NCI-H1417 treated with DMSO at 0.1 percent for 48 hours (cell line): Measurements from ENCODE around the gene RIN2.
A peak's percentile ranks its signal among the peaks of the same experiment; 100 is the strongest.

Experiments used
- DNase-seq: peaks from one replicate; lab custom pipeline; 2025; lab: John Stamatoyannopoulos, UW

Gene RIN2

DNA sequence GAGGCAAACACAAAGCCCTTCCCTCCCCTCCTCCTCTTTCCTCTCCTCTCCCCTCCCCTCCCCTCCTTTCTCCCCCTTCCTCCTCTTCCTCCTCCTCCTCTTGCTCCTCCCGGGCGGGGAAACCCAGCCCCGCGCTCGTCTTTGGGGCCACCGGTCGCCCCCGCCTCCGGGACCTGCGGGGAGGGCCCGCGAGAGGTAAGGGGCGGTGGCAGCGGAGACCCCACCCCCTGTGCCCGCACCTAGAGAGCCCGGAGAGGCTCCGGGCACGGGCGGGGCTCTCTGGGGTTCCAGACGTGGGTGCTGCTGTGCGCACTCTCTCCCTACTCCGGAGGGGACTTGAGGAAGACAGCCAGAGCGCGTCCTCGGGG is at the start of gene RIN2:
RIN2 (plus strand) TSS at position 126 of the 368 bp plus-strand sequence. CDS start 131,344 bp downstream, outside the sequence.
- DNase-seq = no peak

- no peak for DNase-seq
These were observed 48.3 kb upstream of the RIN2 start for GRCh38 chr20:19709635-19710335.

- DNase-seq = no peak
These were observed 47.5 kb upstream of the RIN2 start for GRCh38 chr20:19710336-19711120.

- no peak for DNase-seq
These were observed 46.9 kb upstream of the RIN2 start for GRCh38 chr20:19711126-19711525.

GRCh38 chr20:19712721-19713260 is 45.3 kb upstream of the RIN2 start:
- peak; percentile 18 for DNase-seq

DNA sequence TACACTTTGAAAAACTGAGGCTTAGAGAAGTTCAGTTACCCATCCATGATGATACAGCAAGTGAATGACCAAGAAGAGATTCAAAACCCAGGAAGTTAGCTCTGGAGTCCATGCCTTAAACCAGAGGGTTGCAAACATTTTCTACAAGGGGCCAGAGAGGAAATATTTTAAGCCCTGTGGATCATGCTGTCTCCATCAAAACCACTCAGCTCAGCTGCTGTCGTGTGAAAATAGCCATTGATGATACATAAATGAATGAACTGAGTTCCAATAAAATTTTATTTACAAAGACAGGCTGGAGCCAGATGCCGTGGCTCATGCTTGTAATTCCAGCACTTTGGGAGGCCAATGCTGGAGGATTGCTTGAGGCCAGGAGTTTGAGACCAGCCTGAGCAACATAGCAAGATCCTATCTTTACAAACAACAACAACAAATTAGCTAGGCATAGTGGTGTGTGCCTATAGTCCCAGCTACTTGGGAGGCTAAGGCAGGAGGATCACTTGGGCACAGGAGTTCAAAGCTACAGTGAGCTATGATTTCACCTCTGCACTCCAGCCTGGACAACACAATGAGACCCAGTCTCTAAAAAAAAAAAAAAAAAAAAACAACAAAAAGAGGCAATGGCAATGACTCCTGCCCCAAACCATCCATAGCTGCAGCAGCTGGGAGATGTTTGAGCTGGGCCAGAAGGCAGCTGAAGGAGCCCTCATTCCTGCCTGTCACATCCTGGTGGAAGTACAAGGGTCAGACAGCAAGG is 44.1 kb upstream of the RIN2 start:
- DNase-seq = no peak

GRCh38 chr20:19714579-19714840 is 43.5 kb upstream of the RIN2 start:
- no peak for DNase-seq

DNA sequence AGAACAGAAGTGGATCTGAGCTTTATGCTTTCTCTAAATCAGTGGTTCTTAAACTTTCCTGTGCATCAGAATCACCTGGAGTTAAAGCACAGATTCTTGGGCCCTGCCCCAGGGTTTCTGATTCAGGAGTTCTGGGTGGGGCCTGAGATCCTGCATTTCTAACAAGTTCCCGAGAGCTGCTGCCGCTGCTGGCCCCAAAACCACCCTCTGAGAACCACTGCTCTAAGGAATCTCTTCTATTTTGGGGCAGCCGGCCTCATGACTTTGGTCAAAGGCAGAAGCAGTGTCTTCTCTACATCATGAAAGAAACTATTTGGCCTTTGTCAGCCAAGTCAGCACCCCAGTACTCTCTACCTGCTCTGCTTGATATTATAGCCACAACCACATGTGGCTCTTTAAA is 42.1 kb upstream of the RIN2 start:
- no peak for DNase-seq

- DNase-seq = no peak
These were observed 39.2 kb upstream of the RIN2 start for GRCh38 chr20:19718880-19719279.

GRCh38 chr20:19720991-19721390 is 37.1 kb upstream of the RIN2 start:
- no peak for DNase-seq

- DNase-seq = no peak
These were observed 35.0 kb upstream of the RIN2 start for GRCh38 chr20:19723051-19723450.

DNA sequence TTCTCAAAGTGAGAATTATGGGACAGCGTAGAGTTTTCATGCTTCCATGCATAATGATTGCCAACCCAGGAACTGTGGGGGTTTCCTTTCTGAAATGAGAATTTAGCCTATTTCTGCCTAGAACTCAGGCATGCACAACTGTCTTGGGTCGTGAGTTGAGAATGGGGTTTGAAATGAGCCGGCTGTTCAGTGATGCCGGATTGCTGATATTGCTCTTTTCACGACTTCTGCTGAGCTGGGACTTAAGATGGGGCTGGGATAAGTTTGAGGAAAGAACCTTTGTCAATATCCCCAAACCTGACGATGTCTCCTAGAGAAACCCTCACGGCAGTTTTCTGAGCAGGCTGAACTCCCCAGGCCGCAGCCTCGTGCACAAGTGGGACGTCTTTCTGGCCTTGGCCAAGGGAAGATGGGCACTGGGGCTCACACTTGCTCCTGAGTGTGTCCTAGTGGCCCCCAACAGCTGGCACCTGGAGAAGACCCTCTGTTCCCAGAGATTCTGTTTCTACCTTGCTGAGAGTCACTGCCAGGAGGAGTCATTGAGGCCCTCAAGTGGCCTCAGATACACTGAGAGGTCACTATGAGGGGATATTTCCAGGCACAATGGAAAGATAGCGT is 34.1 kb upstream of the RIN2 start:
- DNase-seq = no peak

- no peak for DNase-seq
These were observed 32.7 kb upstream of the RIN2 start for GRCh38 chr20:19725373-19725772.

DNA sequence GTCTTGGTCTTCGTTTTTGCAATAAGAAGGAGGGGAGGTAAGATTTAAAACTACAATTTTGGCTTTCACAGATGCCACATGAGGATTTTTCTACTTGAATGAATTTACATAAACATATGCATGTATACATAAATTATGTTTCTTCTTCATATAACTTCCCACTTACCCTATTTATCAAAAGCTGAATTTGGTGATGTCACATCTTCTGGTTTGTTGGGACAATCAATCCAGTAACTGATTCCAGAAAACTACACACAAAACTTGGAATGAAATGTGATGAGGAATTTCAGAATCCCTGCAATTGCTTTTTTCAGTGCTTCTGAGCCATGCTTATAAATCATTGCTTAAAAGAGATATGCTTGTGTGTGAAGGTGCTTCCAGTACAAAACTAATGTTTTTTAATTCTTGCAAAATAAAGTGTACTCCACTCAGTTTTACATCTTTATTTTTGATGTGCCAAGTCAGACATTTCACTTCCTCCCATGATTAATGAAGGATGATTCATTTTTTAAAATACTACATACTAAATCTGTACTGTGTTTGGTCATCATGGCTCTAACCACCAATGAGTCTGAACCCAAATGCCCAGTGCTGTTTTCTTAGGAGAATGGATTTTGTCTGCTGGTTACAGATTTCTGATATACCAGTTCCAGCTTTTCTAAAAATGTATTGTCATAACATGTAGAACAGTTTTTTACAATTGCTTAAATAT is 32.1 kb upstream of the RIN2 start:
- DNase-seq = no peak

- DNase-seq = no peak
These were observed 30.7 kb upstream of the RIN2 start for GRCh38 chr20:19727251-19727847.

DNA sequence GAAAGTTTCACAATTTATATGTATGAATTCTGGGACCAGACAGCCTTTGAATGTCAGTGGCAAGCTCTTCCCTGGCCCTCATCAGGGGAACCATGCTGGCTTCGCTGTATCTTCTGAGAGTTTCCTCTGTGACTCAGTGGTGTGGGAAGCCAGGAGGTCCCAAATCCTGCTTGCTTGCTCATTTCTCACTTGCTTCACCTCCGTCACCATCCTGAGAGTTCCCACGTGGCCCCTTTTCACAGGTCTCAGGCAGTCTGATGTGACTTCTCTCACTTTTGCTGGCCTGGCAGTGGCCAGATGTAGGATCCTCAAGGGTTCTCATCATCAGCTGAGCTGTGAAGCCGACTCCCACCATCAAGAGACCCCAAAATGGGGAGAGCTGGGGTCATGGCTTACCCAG is 28.4 kb upstream of the RIN2 start:
- DNase-seq = no peak

- no peak for DNase-seq
These were observed 27.4 kb upstream of the RIN2 start for GRCh38 chr20:19730706-19731105.

- DNase-seq = no peak
These were observed 23.2 kb upstream of the RIN2 start for GRCh38 chr20:19734811-19735210.

DNA sequence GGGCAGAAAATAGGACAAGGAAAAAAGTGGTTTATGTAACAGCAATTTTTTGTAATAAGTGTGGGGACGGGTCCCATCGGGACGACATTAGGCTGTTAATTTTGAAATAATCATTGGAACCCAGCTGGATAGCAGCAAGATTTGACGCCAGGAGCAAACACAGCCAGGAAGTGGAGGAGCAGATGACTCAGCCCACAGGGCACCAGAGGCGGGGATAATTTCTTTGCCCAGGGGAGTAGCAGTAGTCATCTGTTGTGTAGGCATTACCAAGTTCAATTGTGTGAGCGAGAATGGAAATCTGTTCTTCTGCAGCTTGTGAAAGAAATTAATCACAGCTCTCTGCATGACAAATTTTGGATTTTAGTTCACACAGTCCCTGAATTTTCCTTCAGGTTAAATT is 22.6 kb upstream of the RIN2 start:
- DNase-seq = peak; percentile 22

GRCh38 chr20:19737025-19737424 is 21.0 kb upstream of the RIN2 start:
- no peak for DNase-seq

- DNase-seq = no peak
These were observed 19.1 kb upstream of the RIN2 start for GRCh38 chr20:19738951-19739350.
